Measurements from ENCODE around the gene SLC10A6. TPM values are rescaled to one million over a fixed set of nuclear protein-coding genes. Genes with fewer than 3 reads are reported as not detected.
"Not testable (repeated sequence)": the region's sequence is repeated elsewhere in the genome, so short reads cannot be mapped to it uniquely, and the experiment has no call there.

The SLC10A6 gene
- total RNA-seq, 1 experiment from 2014 or later, result not detected

GRCh38 chr4:86878640-86879039 lies 29.5 kb upstream of the SLC10A6 start:
- H3K4me1 ChIP-seq (ENCODE audit: insufficient read depth, low read length), result no peaks in the 10 kb centered on the region
- H3K9me3 ChIP-seq (ENCODE audit: low read length), result peaks cover 7% of the 10 kb centered on the region
- intact Hi-C loops (cut with micrococcal nuclease), result no loop called here
- H2AFZ ChIP-seq (ENCODE audit: low read length), result no peak overlapping the region
- no peaks in the 10 kb centered on the region for H3K27me3 ChIP-seq (ENCODE audit: low read length)
- no TSS peak for BruUV-seq (replicated peaks)
- no peaks in the 10 kb centered on the region for H3K36me3 ChIP-seq (ENCODE audit: low read depth, low read length)
- H3K9ac ChIP-seq (ENCODE audit: low read length), result no peak overlapping the region
- ATAC-seq (no peak), DNase-seq (no peak)
- POLR2A ChIA-PET (ENCODE audit: unreplicated experiment), result interaction anchor here (0.6 kb wide), 2 partner anchors 218 to 373 kb away, joined by 3 read pairs; no protein-coding TSS in a partner anchor
- H3K27ac ChIP-seq (ENCODE audit: low read length), result no peak overlapping the region
- no peaks in the 10 kb centered on the region for H3K9me2 ChIP-seq (replicated peaks; ENCODE audit: low read length)
- no peaks in the 10 kb centered on the region for H4K20me1 ChIP-seq (ENCODE audit: low read length)
- no peak overlapping the region for H3K4me2 ChIP-seq (ENCODE audit: low read length)
- H3F3A ChIP-seq (ENCODE audit: low read length, unreplicated experiment), result no peaks in the 10 kb centered on the region
- H3K4me3 ChIP-seq (ENCODE audit: low read length), result no peak overlapping the region
- CTCF ChIA-PET, result no interaction called here
- no peaks in the 10 kb centered on the region for H3K79me2 ChIP-seq (ENCODE audit: low read length)
- TF ChIP-seq EZH2 (IDR thresholded peaks at IDR 0.05; ENCODE audit: low read length, unreplicated experiment) (no peak), EZH2phosphoT487 (IDR thresholded peaks at IDR 0.05; ENCODE audit: borderline replicate concordance, low read length) (no peak)

- H2AFZ ChIP-seq (ENCODE audit: low read length), result no peak overlapping the region
- no peaks in the 10 kb centered on the region for H3K36me3 ChIP-seq (ENCODE audit: low read depth, low read length)
- H3K9ac ChIP-seq (ENCODE audit: low read length), result no peak overlapping the region
- no peaks in the 10 kb centered on the region for H3F3A ChIP-seq (ENCODE audit: low read length, unreplicated experiment)
- ChIA-PET CTCF (no interaction called here), POLR2A (ENCODE audit: unreplicated experiment) (no interaction called here)
- H3K79me2 ChIP-seq (ENCODE audit: low read length), result no peaks in the 10 kb centered on the region
- ATAC-seq (no peak), DNase-seq (no peak)
- H3K9me3 ChIP-seq (ENCODE audit: low read length), result peaks cover 7% of the 10 kb centered on the region
- no peak overlapping the region for H3K4me2 ChIP-seq (ENCODE audit: low read length)
- no peak overlapping the region for H3K4me3 ChIP-seq (ENCODE audit: low read length)
- TF ChIP-seq EZH2phosphoT487 (IDR thresholded peaks at IDR 0.05; ENCODE audit: borderline replicate concordance, low read length), result no peak
- TF ChIP-seq CTCF (conservative IDR thresholded peaks at IDR 0.05; ENCODE audit: low read depth, low read length), result no peak
- TF ChIP-seq EZH2 (IDR thresholded peaks at IDR 0.05; ENCODE audit: low read length, unreplicated experiment), result no peak
- H4K20me1 ChIP-seq (ENCODE audit: low read length), result no peaks in the 10 kb centered on the region
- H3K9me2 ChIP-seq (replicated peaks; ENCODE audit: low read length), result no peaks in the 10 kb centered on the region
- no TSS peak for BruUV-seq (replicated peaks)
- no peaks in the 10 kb centered on the region for H3K27me3 ChIP-seq (ENCODE audit: low read length)
- no peaks in the 10 kb centered on the region for H3K4me1 ChIP-seq (ENCODE audit: insufficient read depth, low read length)
- H3K27ac ChIP-seq (ENCODE audit: low read length), result no peak overlapping the region
- intact Hi-C loops (cut with micrococcal nuclease), result no loop called here
Measured at GRCh38 chr4:86876894-86877685, 27.9 kb upstream of the SLC10A6 start.

GRCh38 chr4:86875436-86875835 lies 26.3 kb upstream of the SLC10A6 start:
- H3K79me2 ChIP-seq (ENCODE audit: low read length); H3K9me2 ChIP-seq (replicated peaks; ENCODE audit: low read length); POLR2A ChIA-PET (ENCODE audit: unreplicated experiment); CTCF ChIA-PET; ATAC-seq; BruUV-seq (replicated peaks); H3K4me2 ChIP-seq (ENCODE audit: low read length); H3K4me3 ChIP-seq (ENCODE audit: low read length); H3K36me3 ChIP-seq (ENCODE audit: low read depth, low read length); H3K27me3 ChIP-seq (ENCODE audit: low read length); DNase-seq; H3K4me1 ChIP-seq (ENCODE audit: insufficient read depth, low read length); H4K20me1 ChIP-seq (ENCODE audit: low read length); intact Hi-C loops (cut with micrococcal nuclease); H3K9me3 ChIP-seq (ENCODE audit: low read length); H3K9ac ChIP-seq (ENCODE audit: low read length); H3K27ac ChIP-seq (ENCODE audit: low read length); H3F3A ChIP-seq (ENCODE audit: low read length, unreplicated experiment); H2AFZ ChIP-seq (ENCODE audit: low read length): not testable (repeated sequence)

Measured in PC-3 (cell line).